Testis (tissue), 2 donors: ENCODE results near the gene LSG1.

Experiments used
- CTCF ChIP-seq, 3 experiments: fragments of 450-650 bp in 2 of 3; fragments of 200-600 bp in 1 of 3; sonication (generic) in 1 of 3; IDR thresholded peaks; one replicate each; pipeline ENCODE4 v1.5.1; 2016 to 2019; ENCODE audit warnings: antibody characterized with exemption in 3 of 3, mild to moderate bottlenecking in 2 of 3, moderate library complexity in 1 of 3
- POLR2A ChIP-seq: fragments of 450-650 bp; IDR thresholded peaks from one replicate; pipeline ENCODE4 v1.6.1; 2017; ENCODE audit warnings: antibody characterized with exemption, mild to moderate bottlenecking, moderate library complexity

GRCh38 chr3:194638991-194639605, 32.9 kb downstream of the LSG1 start:
- TF ChIP-seq CTCF (IDR thresholded peaks at IDR 0.05) (no peak), POLR2A (no peak)
